Measurements from ENCODE around the gene DPY19L2. TPM values are rescaled to one million over a fixed set of nuclear protein-coding genes. Genes with fewer than 3 reads are reported as not detected.
"Not testable (repeated sequence)": the region's sequence is repeated elsewhere in the genome, so short reads cannot be mapped to it uniquely, and the experiment has no call there.

Gene DPY19L2
- total RNA-seq, 6 experiments from 2014 or later, result 1.3 to 2.9 (median 2.0) TPM

GRCh38 chr12:63668800-63669365, 590 bp upstream of the DPY19L2 start:
- Mint-ChIP-seq H3K4me3 (peak overlapping the region; percentile 91), H3K27ac (peak overlapping the region; percentile 73), H3K4me1 (ENCODE audit: low read depth) (peaks cover 33% of the 10 kb centered on the region)
- not testable (repeated sequence) for H3K9me3 Mint-ChIP-seq; H3K27me3 Mint-ChIP-seq (ENCODE audit: insufficient read depth); H3K36me3 Mint-ChIP-seq (ENCODE audit: low read depth); DNase-seq

DNA sequence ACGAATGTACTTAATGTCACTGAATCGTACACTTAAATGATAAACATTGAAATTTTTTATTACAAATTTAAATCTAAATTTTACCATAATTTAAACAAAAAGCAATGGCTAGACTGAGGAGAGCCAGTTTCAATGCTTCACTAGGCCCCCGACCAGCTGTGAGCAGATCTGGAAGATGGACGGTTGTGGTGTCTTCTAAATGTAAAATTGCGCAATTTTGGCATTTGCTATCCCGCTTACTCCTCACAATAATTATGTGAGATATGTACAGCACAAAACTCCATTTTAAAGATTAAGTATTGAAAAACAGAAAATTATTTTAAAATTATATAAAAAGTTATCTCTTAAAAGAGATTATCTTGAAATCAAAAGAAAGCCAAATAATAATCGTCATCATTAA, 5.3 kb downstream of the DPY19L2 start:
- not testable (repeated sequence) for H3K27ac Mint-ChIP-seq; H3K4me3 Mint-ChIP-seq; H3K27me3 Mint-ChIP-seq (ENCODE audit: insufficient read depth); H3K36me3 Mint-ChIP-seq (ENCODE audit: low read depth); H3K9me3 Mint-ChIP-seq; DNase-seq
- peaks cover 24% of the 10 kb centered on the region for H3K4me1 Mint-ChIP-seq (ENCODE audit: low read depth)

DNA sequence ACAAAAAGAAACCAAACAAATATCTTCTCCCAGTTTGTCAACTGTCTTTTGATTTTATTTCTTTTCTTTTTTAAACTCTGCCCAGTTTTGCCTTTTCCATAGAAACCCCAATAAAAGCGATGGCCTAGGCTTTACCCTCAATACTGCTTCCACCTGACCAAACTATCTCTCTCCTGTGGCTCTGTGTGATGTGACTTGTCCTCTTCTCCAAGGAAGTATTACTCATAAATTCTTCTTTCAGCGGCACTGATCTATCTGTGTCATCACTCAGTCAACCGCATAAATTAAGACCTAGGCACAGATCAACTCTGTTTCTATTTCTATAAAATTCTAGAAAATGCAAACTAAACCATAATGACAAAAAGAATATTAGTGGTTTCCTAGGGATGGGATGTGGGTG, 9.8 kb downstream of the DPY19L2 start:
- H3K27me3 Mint-ChIP-seq (ENCODE audit: insufficient read depth); H3K36me3 Mint-ChIP-seq (ENCODE audit: low read depth); H3K9me3 Mint-ChIP-seq; H3K4me1 Mint-ChIP-seq (ENCODE audit: low read depth); DNase-seq; H3K27ac Mint-ChIP-seq; H3K4me3 Mint-ChIP-seq: not testable (repeated sequence)

DNA sequence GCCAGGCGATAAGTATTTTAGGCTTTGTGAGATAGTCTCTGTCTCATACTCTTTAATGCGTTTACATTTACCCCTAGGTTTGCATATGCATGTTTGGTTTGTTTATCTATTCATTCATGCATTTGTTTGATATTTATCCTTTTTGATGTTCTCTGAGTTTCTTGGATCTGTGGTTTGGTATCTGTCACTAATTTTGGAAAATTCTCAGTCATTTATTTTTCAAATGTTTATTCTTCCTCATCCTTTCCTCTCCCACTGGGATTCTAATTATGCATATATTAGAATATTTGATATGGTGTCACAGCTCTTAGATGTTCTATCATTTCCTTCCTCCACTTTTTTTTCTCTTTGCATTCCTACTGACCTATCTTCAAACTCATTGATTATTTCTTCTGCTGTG, 11.9 kb downstream of the DPY19L2 start:
- DNase-seq; H3K4me1 Mint-ChIP-seq (ENCODE audit: low read depth); H3K4me3 Mint-ChIP-seq; H3K36me3 Mint-ChIP-seq (ENCODE audit: low read depth); H3K9me3 Mint-ChIP-seq; H3K27me3 Mint-ChIP-seq (ENCODE audit: insufficient read depth); H3K27ac Mint-ChIP-seq: not testable (repeated sequence)

GRCh38 chr12:63655543-63656257, 12.6 kb downstream of the DPY19L2 start:
- not testable (repeated sequence) for DNase-seq; H3K4me3 Mint-ChIP-seq; H3K27ac Mint-ChIP-seq; H3K36me3 Mint-ChIP-seq (ENCODE audit: low read depth); H3K9me3 Mint-ChIP-seq; H3K27me3 Mint-ChIP-seq (ENCODE audit: insufficient read depth); H3K4me1 Mint-ChIP-seq (ENCODE audit: low read depth)

GRCh38 chr12:63654481-63654880, 13.8 kb downstream of the DPY19L2 start:
- H3K27me3 Mint-ChIP-seq (ENCODE audit: insufficient read depth); H3K36me3 Mint-ChIP-seq (ENCODE audit: low read depth); H3K27ac Mint-ChIP-seq; H3K9me3 Mint-ChIP-seq; DNase-seq; H3K4me3 Mint-ChIP-seq: not testable (repeated sequence)
- peaks cover 16% of the 10 kb centered on the region for H3K4me1 Mint-ChIP-seq (ENCODE audit: low read depth)

GRCh38 chr12:63649517-63649916, 18.8 kb downstream of the DPY19L2 start:
- DNase-seq, result peak; percentile 88
- not testable (repeated sequence) for H3K27me3 Mint-ChIP-seq (ENCODE audit: insufficient read depth); H3K36me3 Mint-ChIP-seq (ENCODE audit: low read depth); H3K27ac Mint-ChIP-seq; H3K9me3 Mint-ChIP-seq; H3K4me3 Mint-ChIP-seq
- peaks cover 21% of the 10 kb centered on the region for H3K4me1 Mint-ChIP-seq (ENCODE audit: low read depth)

DNA sequence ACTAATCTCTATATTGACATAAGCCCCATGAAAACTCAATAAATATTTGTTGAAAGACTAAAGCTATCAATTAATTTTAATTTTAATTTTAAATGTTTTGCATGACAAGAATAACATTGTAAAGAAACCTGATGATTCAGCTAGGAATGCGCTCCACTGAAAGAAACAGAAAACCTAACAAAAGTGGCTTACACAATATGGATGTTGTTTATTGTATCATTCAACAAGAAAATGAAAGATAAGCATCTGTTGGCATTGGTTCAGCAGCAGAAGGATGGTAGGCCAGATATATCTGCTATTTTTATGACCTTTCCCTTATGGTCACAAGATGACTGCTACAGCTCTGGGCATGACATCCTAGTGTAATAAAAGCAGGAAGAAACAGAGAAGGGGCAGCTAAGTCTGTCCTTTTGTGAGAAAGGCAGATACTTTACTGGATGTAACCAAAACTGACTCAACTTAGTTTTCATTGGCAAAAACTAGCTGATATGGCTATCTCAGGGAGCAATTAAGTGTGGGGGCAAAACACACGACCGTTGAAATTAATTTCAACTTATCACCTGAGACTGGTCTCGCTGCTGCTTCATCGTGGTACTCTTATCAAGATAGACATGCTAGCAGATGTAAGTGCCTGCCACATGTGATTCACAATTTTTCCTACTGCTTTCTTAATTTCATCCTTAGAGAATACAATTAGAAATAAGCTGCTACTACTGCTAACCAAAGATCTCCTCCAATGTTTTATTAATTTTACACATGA, 24.7 kb downstream of the DPY19L2 start:
- H3K4me3 Mint-ChIP-seq; H3K27me3 Mint-ChIP-seq (ENCODE audit: insufficient read depth); H3K9me3 Mint-ChIP-seq; H3K36me3 Mint-ChIP-seq (ENCODE audit: low read depth): not testable (repeated sequence)
- peak overlapping the region; percentile 51; the same call in 1 of the 2 replicates for H3K27ac Mint-ChIP-seq
- H3K4me1 Mint-ChIP-seq (ENCODE audit: low read depth), result peaks cover 11% of the 10 kb centered on the region
- peak; percentile 70 for DNase-seq

DNA sequence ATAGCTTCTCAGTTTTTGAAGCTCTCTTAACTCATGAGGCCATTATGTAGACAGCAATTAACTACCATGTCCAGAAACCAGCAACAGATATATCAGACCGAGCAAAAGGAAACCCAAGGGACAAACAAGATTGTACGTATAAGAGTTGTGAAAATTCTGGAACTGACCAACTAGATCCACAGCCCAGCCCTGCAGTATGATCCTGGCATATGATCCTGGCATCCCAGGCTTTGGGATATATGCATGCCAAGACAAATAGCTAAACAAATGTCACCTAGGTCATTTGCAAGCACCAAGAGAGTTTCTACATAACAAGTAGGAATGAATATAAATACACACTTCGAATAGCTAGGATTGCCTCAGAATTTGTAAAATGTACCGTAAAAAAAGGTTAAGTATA, 44.0 kb downstream of the DPY19L2 start:
- not testable (repeated sequence) for H3K4me1 Mint-ChIP-seq (ENCODE audit: low read depth); H3K27me3 Mint-ChIP-seq (ENCODE audit: insufficient read depth); H3K27ac Mint-ChIP-seq; DNase-seq; H3K9me3 Mint-ChIP-seq; H3K4me3 Mint-ChIP-seq; H3K36me3 Mint-ChIP-seq (ENCODE audit: low read depth)

DNA sequence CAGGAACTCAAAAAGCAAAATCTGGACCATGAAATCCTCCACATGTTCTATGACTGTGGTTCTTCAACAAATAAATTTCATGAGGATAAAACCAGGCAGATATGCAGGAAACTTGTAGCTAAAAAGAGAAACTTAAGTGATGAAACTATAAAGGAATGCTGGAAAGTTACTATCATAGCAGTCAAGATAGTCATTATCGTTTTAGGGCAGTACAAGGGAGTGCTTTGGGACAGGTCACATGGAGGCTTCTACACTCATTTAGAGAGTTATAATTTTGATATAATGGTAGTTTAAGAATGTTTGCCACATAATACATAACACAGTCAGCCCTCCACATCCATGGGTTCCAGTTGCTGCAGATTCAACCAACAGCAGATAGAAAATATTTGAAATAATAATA, 52.7 kb downstream of the DPY19L2 start:
- not testable (repeated sequence) for H3K9me3 Mint-ChIP-seq
- H3K27ac Mint-ChIP-seq, result peak overlapping the region; percentile 58

GRCh38 chr12:63611285-63611684, 57.0 kb downstream of the DPY19L2 start:
- not testable (repeated sequence) for H3K4me3 Mint-ChIP-seq; H3K27ac Mint-ChIP-seq; H3K9me3 Mint-ChIP-seq; H3K36me3 Mint-ChIP-seq (ENCODE audit: low read depth); H3K27me3 Mint-ChIP-seq (ENCODE audit: insufficient read depth); DNase-seq
- peaks cover 19% of the 10 kb centered on the region for H3K4me1 Mint-ChIP-seq (ENCODE audit: low read depth)

More for the DNA sequence above, 52.7 kb downstream of the DPY19L2 start:
- DNase-seq; H3K27me3 Mint-ChIP-seq (ENCODE audit: insufficient read depth); H3K36me3 Mint-ChIP-seq (ENCODE audit: low read depth); H3K4me3 Mint-ChIP-seq: not testable (repeated sequence)
- peaks cover 19% of the 10 kb centered on the region for H3K4me1 Mint-ChIP-seq (ENCODE audit: low read depth)

DNA sequence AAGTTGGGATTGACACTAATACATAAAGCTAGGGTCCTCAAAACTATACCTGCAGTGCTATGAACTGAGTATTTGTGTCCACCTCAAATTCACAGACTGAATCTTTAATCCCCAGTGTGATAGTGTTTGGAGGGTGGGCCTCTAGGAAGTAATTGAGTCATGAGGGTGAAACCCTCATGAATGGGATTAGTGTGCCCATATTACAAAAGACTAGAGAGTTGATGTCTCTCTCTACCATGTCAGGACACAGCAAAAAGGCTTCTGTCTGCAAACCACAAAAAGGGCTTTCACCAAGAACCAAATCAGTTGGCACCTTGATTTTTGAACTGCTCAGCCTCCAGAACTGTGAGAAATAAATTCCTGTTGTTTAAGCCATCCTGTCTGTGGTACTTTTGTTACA, 59.0 kb downstream of the DPY19L2 start:
- H3K27ac Mint-ChIP-seq; H3K9me3 Mint-ChIP-seq; H3K4me3 Mint-ChIP-seq; DNase-seq; H3K4me1 Mint-ChIP-seq (ENCODE audit: low read depth); H3K27me3 Mint-ChIP-seq (ENCODE audit: insufficient read depth); H3K36me3 Mint-ChIP-seq (ENCODE audit: low read depth): not testable (repeated sequence)

DNA sequence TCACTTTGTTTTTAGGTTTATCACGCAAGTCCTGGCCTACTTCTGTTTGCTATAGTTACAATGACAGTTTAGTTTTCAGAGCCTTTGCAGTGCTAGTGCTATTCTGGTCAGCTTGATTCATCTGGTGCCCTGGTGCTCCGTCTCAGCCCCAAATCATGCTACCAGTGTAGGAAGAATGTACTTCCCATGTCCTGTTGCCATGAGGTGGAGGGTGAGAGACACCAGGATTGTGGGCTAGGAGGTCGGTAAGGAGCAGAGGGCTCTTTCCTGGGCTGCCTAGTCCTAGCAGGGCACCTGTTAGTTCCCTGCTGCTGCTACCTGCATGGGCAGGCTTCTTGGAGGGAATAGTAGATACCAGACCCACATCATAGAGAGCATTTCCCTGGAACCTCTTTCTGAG, 63.3 kb downstream of the DPY19L2 start:
- not testable (repeated sequence) for DNase-seq; H3K4me1 Mint-ChIP-seq (ENCODE audit: low read depth); H3K27me3 Mint-ChIP-seq (ENCODE audit: insufficient read depth); H3K27ac Mint-ChIP-seq; H3K36me3 Mint-ChIP-seq (ENCODE audit: low read depth); H3K4me3 Mint-ChIP-seq; H3K9me3 Mint-ChIP-seq

DNA sequence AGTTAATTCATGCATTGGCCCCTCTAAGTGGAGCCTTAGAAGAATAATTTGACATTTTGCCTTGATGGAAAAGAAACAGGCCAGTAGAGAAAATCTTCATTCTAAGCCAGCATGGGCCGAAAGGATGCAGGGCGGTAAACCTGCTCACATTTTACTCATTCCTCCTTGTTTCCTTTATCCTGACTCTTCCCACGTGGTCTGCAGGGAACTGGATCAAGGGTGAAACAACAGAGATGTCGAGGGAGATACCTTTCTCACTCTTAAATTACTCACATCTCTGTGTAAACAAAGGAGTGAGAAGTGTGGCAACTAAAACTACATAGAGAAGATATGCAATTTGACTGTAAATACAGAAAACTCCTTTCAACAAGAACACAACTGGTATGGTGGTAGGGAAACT, 73.5 kb downstream of the DPY19L2 start:
- not testable (repeated sequence) for H3K36me3 Mint-ChIP-seq (ENCODE audit: low read depth); H3K27ac Mint-ChIP-seq; H3K9me3 Mint-ChIP-seq; H3K4me3 Mint-ChIP-seq; DNase-seq; H3K27me3 Mint-ChIP-seq (ENCODE audit: insufficient read depth); H3K4me1 Mint-ChIP-seq (ENCODE audit: low read depth)

All from HFFc6 (cell line).